ENCODE data around the gene MICU2.

Gene MICU2

DNA sequence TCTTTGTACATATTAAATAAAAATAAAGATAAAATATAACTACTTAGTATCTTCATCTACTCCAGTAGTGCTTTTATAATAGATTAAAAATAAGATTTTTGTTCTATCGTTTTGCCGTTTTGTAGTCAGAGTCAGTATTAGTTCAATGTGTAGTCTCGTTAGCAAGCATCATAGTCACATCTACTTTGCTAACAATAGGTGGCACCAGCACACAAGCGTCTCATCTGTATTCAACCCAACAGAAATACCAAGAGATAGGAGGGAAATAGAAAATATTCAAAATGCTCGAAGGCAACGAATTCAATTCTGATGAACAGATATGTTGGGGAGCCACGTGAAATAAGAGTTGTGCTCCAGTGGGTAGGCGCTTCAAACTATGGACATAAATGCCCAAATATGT is 21.4 kb upstream of the MICU2 start:
- Histone ChIP-seq H2BK5ac (ENCODE audit: low read depth, low read length, poor library complexity, severe bottlenecking) (no peak overlapping the region), H3K18ac (ENCODE audit: low read depth in 1 of 2, low read length in 2 of 2) (no peak overlapping the region), H3K27me3 (ENCODE audit: control insufficient read depth in 1 of 2, insufficient read depth in 1 of 2, low read length in 2 of 2) (peaks cover 0 to 17% of the 10 kb centered on the region in 2 experiments), H3K4me1 (ENCODE audit: control insufficient read depth, insufficient read depth, low read depth, low read length) (no peaks in the 10 kb centered on the region), H3K4me3 (ENCODE audit: insufficient read depth in 1 of 2, low read depth in 1 of 2, low read length in 2 of 2) (no peak overlapping the region), H3K9me3 (ENCODE audit: control insufficient read depth, low read length) (no peaks in the 10 kb centered on the region), H3K4me2 (ENCODE audit: low read length, poor library complexity, severe bottlenecking) (no peak overlapping the region), H3K9ac (ENCODE audit: low read length) (no peak overlapping the region), H2BK12ac (ENCODE audit: low read length in 2 of 2) (no peak overlapping the region), H2AFZ (ENCODE audit: low read depth, low read length) (no peak overlapping the region), H4K91ac (ENCODE audit: low read length) (no peak overlapping the region), H4K8ac (ENCODE audit: low read length) (no peak overlapping the region), H2BK120ac (ENCODE audit: low read depth, low read length) (no peak overlapping the region), H3K79me1 (replicated peaks; ENCODE audit: low read length, poor library complexity, severe bottlenecking) (no peaks in the 10 kb centered on the region), H3K23ac (ENCODE audit: low read length in 2 of 2) (no peak overlapping the region), H3K4ac (ENCODE audit: low read depth in 1 of 2, low read length in 2 of 2) (no peak overlapping the region), H2AK5ac (ENCODE audit: low read length, severe bottlenecking) (no peak overlapping the region), H3K27ac (ENCODE audit: low read length, poor library complexity, severe bottlenecking) (no peak overlapping the region), H3K14ac (ENCODE audit: low read length in 2 of 2) (no peak overlapping the region), H3K36me3 (ENCODE audit: control insufficient read depth in 1 of 2, insufficient read depth in 2 of 2, low read depth in 1 of 2, low read length in 2 of 2) (no peaks in the 10 kb centered on the region), H2BK15ac (ENCODE audit: low read depth, poor library complexity, severe bottlenecking) (no peak overlapping the region)
- 61% methylated on average over 4 of the region's 8 CpGs for WGBS
- DNase-seq: peak; percentile 23

- Histone ChIP-seq H4K91ac (ENCODE audit: low read length) (no peak overlapping the region), H3K18ac (ENCODE audit: low read depth in 1 of 2, low read length in 2 of 2) (no peak overlapping the region)
- 29% methylated on average over 3 of the region's 3 CpGs for WGBS
These were observed 16.9 kb upstream of the MICU2 start for GRCh38 chr13:21620861-21621260.

DNA sequence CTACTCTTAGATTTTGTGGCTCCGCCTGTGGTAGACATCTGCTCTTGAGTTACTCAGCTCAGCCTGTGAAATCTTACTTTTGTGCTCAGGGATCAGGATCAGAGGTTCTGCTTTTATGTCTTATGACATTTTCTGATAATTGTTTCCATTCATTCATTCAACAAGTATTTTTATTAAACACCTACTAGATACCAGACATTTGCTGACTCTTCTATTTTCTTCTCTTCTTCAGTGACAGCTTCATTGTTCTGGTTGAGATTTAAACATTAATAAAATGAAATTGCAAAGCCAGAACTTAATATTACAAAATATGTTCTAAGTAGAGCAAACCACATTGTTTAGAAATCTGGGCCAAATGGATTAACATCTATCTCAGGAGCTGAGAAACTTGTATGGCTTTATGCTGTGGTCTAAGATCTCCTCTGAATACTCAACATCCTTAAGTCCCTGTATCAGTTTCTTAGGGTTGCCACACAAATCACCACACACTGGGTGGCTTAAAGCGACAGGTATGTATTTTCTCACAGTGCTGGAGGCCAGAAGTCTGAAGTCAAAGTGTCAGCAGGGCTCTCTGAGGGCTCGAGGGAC is 15.8 kb upstream of the MICU2 start:
- H3K14ac ChIP-seq (ENCODE audit: low read length in 2 of 2): no peak overlapping the region
- no peaks in the 10 kb centered on the region for H3K79me1 ChIP-seq (replicated peaks; ENCODE audit: low read length, poor library complexity, severe bottlenecking)
- no peaks in the 10 kb centered on the region for H3K36me3 ChIP-seq (ENCODE audit: control insufficient read depth in 1 of 2, insufficient read depth in 2 of 2, low read depth in 1 of 2, low read length in 2 of 2)
- H3K4me3 ChIP-seq (ENCODE audit: insufficient read depth in 1 of 2, low read depth in 1 of 2, low read length in 2 of 2): no peak overlapping the region
- no peak overlapping the region for H2BK120ac ChIP-seq (ENCODE audit: low read depth, low read length)
- no peak overlapping the region for H4K91ac ChIP-seq (ENCODE audit: low read length)
- H2BK15ac ChIP-seq (ENCODE audit: low read depth, poor library complexity, severe bottlenecking): no peak overlapping the region
- H3K4me1 ChIP-seq (ENCODE audit: control insufficient read depth, insufficient read depth, low read depth, low read length): peaks cover 5% of the 10 kb centered on the region
- no peaks in the 10 kb centered on the region for H3K9me3 ChIP-seq (ENCODE audit: control insufficient read depth, low read length)
- WGBS: 88% methylated on average over 3 of the region's 3 CpGs
- no peak overlapping the region for H3K18ac ChIP-seq (ENCODE audit: low read depth in 1 of 2, low read length in 2 of 2)
- no peak overlapping the region for H3K27ac ChIP-seq (ENCODE audit: low read length, poor library complexity, severe bottlenecking)
- H3K4me2 ChIP-seq (ENCODE audit: low read length, poor library complexity, severe bottlenecking): no peak overlapping the region
- H4K8ac ChIP-seq (ENCODE audit: low read length): no peak overlapping the region
- no peak overlapping the region for H3K23ac ChIP-seq (ENCODE audit: low read length in 2 of 2)
- no peak overlapping the region for H3K9ac ChIP-seq (ENCODE audit: low read length)
- H2BK12ac ChIP-seq (ENCODE audit: low read length in 2 of 2): no peak overlapping the region
- no peak overlapping the region for H3K4ac ChIP-seq (ENCODE audit: low read depth in 1 of 2, low read length in 2 of 2)
- no peak overlapping the region for H2AK5ac ChIP-seq (ENCODE audit: low read length, severe bottlenecking)
- no peak for DNase-seq
- H3K27me3 ChIP-seq (ENCODE audit: control insufficient read depth in 1 of 2, insufficient read depth in 1 of 2, low read length in 2 of 2): peaks cover 0 to 33% of the 10 kb centered on the region in 2 experiments
- no peak overlapping the region for H2AFZ ChIP-seq (ENCODE audit: low read depth, low read length)
- no peak overlapping the region for H2BK5ac ChIP-seq (ENCODE audit: low read depth, low read length, poor library complexity, severe bottlenecking)

More at GRCh38 chr13:21620861-21621260, 16.9 kb upstream of the MICU2 start:
- H3K4me1 ChIP-seq (ENCODE audit: control insufficient read depth, insufficient read depth, low read depth, low read length): peaks cover 2% of the 10 kb centered on the region
- no peaks in the 10 kb centered on the region for H3K9me3 ChIP-seq (ENCODE audit: control insufficient read depth, low read length)
- no peak overlapping the region for H3K27ac ChIP-seq (ENCODE audit: low read length, poor library complexity, severe bottlenecking)
- no peak overlapping the region for H3K9ac ChIP-seq (ENCODE audit: low read length)
- H3K14ac ChIP-seq (ENCODE audit: low read length in 2 of 2): no peak overlapping the region
- H3K36me3 ChIP-seq (ENCODE audit: control insufficient read depth in 1 of 2, insufficient read depth in 2 of 2, low read depth in 1 of 2, low read length in 2 of 2): no peaks in the 10 kb centered on the region
- no peak overlapping the region for H2BK120ac ChIP-seq (ENCODE audit: low read depth, low read length)
- no peak overlapping the region for H2AK5ac ChIP-seq (ENCODE audit: low read length, severe bottlenecking)
- peaks cover 0 to 33% of the 10 kb centered on the region in 2 experiments for H3K27me3 ChIP-seq (ENCODE audit: control insufficient read depth in 1 of 2, insufficient read depth in 1 of 2, low read length in 2 of 2)
- no peaks in the 10 kb centered on the region for H3K79me1 ChIP-seq (replicated peaks; ENCODE audit: low read length, poor library complexity, severe bottlenecking)
- no peak overlapping the region for H2BK15ac ChIP-seq (ENCODE audit: low read depth, poor library complexity, severe bottlenecking)
- no peak overlapping the region for H2AFZ ChIP-seq (ENCODE audit: low read depth, low read length)
- no peak overlapping the region for H2BK12ac ChIP-seq (ENCODE audit: low read length in 2 of 2)
- no peak for DNase-seq
- H3K4me2 ChIP-seq (ENCODE audit: low read length, poor library complexity, severe bottlenecking): no peak overlapping the region
- H3K4me3 ChIP-seq (ENCODE audit: insufficient read depth in 1 of 2, low read depth in 1 of 2, low read length in 2 of 2): no peak overlapping the region
- no peak overlapping the region for H3K4ac ChIP-seq (ENCODE audit: low read depth in 1 of 2, low read length in 2 of 2)
- no peak overlapping the region for H3K23ac ChIP-seq (ENCODE audit: low read length in 2 of 2)
- no peak overlapping the region for H4K8ac ChIP-seq (ENCODE audit: low read length)
- no peak overlapping the region for H2BK5ac ChIP-seq (ENCODE audit: low read depth, low read length, poor library complexity, severe bottlenecking)

DNA sequence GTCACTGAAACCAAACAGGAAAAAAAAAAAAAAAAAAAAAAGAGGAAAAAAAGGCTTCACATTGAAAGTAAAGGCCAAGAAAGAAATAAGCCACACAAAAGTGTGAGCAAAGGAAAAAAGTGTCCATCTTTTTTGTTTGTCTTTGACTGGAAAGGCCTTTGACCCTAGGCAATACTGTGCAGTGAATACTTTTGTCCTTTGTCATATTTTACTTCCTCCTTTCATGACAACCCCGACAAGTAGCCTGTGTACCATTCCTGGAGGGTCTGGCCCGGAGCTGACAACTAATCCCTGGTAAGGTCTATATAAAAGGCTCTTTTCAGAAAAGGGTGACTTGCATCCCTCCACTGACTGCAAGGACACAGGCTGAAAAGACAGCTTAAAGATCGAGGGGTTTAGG is 12.9 kb upstream of the MICU2 start:
- Histone ChIP-seq H3K9ac (ENCODE audit: low read length) (no peak overlapping the region), H2BK120ac (ENCODE audit: low read depth, low read length) (no peak overlapping the region), H3K14ac (ENCODE audit: low read length in 2 of 2) (no peak overlapping the region), H3K27ac (ENCODE audit: low read length, poor library complexity, severe bottlenecking) (peak overlapping the region; percentile 82), H3K18ac (ENCODE audit: low read depth in 1 of 2, low read length in 2 of 2) (no peak overlapping the region), H2BK15ac (ENCODE audit: low read depth, poor library complexity, severe bottlenecking) (no peak overlapping the region), H4K91ac (ENCODE audit: low read length) (no peak overlapping the region), H3K23ac (ENCODE audit: low read length in 2 of 2) (no peak overlapping the region), H4K8ac (ENCODE audit: low read length) (no peak overlapping the region), H3K9me3 (ENCODE audit: control insufficient read depth, low read length) (no peaks in the 10 kb centered on the region), H3K4me1 (ENCODE audit: control insufficient read depth, insufficient read depth, low read depth, low read length) (peaks cover 7% of the 10 kb centered on the region), H3K79me1 (replicated peaks; ENCODE audit: low read length, poor library complexity, severe bottlenecking) (no peaks in the 10 kb centered on the region), H3K4ac (ENCODE audit: low read depth in 1 of 2, low read length in 2 of 2) (no peak overlapping the region), H2BK12ac (ENCODE audit: low read length in 2 of 2) (no peak overlapping the region), H3K4me3 (ENCODE audit: insufficient read depth in 1 of 2, low read depth in 1 of 2, low read length in 2 of 2) (no peak overlapping the region), H2AFZ (ENCODE audit: low read depth, low read length) (no peak overlapping the region), H3K27me3 (ENCODE audit: control insufficient read depth in 1 of 2, insufficient read depth in 1 of 2, low read length in 2 of 2) (peaks cover 0 to 30% of the 10 kb centered on the region in 2 experiments), H2AK5ac (ENCODE audit: low read length, severe bottlenecking) (no peak overlapping the region), H3K4me2 (ENCODE audit: low read length, poor library complexity, severe bottlenecking) (no peak overlapping the region), H3K36me3 (ENCODE audit: control insufficient read depth in 1 of 2, insufficient read depth in 2 of 2, low read depth in 1 of 2, low read length in 2 of 2) (no peaks in the 10 kb centered on the region), H2BK5ac (ENCODE audit: low read depth, low read length, poor library complexity, severe bottlenecking) (no peak overlapping the region)
- DNase-seq: no peak
- WGBS: 36% methylated on average over 3 of the region's 3 CpGs
